Measurements from ENCODE around the gene MYO3B.

DNA sequence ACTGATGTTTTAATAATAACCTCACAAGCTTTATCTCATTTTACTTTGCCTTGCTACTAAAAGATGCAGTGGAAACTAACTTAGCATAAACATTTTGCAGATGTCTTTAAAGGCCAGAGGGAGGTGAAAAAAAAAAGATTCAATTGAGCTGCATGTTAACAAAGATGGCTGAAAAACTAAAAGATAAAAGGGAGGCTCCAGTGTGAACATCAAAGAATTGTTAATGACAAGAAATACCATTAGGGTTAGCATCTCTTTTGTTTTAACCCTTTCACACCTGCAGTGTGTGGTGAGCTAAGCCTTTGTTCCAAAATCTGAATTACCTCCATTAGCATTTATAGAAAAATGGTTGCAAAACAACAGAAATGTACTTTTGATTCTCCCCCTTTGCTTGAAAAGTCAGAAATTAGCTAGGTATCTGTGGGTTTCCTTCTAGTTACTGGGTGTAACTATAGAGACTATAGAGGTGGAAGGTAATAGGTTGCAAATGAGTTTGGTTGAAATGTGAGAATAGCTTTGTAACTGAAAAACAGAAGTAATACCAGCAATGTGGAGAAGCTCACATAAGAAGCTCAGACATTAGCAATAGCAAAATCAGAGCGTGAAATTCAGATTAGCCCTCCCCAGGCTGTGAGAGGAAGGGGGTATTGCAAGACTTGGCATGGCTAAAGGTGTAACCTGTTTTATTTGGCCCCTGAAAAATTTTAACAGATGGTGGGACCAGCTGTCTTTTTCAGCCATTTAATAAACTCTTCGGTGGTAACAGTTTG lies 502.4 kb downstream of the MYO3B start:
- TF ChIP-seq EZH2 (IDR thresholded peaks at IDR 0.05), result no peak
- TF ChIP-seq, protein P1, sequence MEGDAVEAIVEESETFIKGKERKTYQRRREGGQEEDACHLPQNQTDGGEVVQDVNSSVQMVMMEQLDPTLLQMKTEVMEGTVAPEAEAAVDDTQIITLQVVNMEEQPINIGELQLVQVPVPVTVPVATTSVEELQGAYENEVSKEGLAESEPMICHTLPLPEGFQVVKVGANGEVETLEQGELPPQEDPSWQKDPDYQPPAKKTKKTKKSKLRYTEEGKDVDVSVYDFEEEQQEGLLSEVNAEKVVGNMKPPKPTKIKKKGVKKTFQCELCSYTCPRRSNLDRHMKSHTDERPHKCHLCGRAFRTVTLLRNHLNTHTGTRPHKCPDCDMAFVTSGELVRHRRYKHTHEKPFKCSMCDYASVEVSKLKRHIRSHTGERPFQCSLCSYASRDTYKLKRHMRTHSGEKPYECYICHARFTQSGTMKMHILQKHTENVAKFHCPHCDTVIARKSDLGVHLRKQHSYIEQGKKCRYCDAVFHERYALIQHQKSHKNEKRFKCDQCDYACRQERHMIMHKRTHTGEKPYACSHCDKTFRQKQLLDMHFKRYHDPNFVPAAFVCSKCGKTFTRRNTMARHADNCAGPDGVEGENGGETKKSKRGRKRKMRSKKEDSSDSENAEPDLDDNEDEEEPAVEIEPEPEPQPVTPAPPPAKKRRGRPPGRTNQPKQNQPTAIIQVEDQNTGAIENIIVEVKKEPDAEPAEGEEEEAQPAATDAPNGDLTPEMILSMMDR (IDR thresholded peaks at IDR 0.05), result no peak
